Measurements from ENCODE around the gene JPH3.
"Not testable (repeated sequence)": the region's sequence is repeated elsewhere in the genome, so short reads cannot be mapped to it uniquely, and the experiment has no call there.

The JPH3 gene

GRCh38 chr16:87722590-87723225, 120.4 kb downstream of the JPH3 start:
- no peak for FAIRE-seq

GRCh38 chr16:87723226-87723623, 120.9 kb downstream of the JPH3 start:
- FAIRE-seq = no peak

GRCh38 chr16:87724490-87725291, 122.4 kb downstream of the JPH3 start:
- FAIRE-seq = no peak

- no peak for FAIRE-seq
Observed at GRCh38 chr16:87725596-87726235, 123.4 kb downstream of the JPH3 start.

GRCh38 chr16:87726577-87726976, 124.3 kb downstream of the JPH3 start:
- not testable (repeated sequence) for FAIRE-seq

- FAIRE-seq = no peak
Observed at GRCh38 chr16:87727346-87727745, 125.0 kb downstream of the JPH3 start.

GRCh38 chr16:87728026-87728425, 125.7 kb downstream of the JPH3 start:
- no peak for FAIRE-seq

GRCh38 chr16:87729266-87729954, 127.1 kb downstream of the JPH3 start:
- FAIRE-seq = no peak

GRCh38 chr16:87731607-87732006, 129.3 kb downstream of the JPH3 start:
- no peak for FAIRE-seq

GRCh38 chr16:87733190-87733589, 130.9 kb downstream of the JPH3 start:
- FAIRE-seq = no peak

GRCh38 chr16:87734644-87735043, 132.3 kb downstream of the JPH3 start:
- FAIRE-seq = no peak

- FAIRE-seq = no peak
Observed at GRCh38 chr16:87735270-87736007, 133.1 kb downstream of the JPH3 start.

- FAIRE-seq = no peak
Observed at GRCh38 chr16:87736008-87736382, 133.7 kb downstream of the JPH3 start.

- FAIRE-seq = no peak
Observed at GRCh38 chr16:87739801-87740200, 137.5 kb downstream of the JPH3 start.

GRCh38 chr16:87740441-87740840, 138.1 kb downstream of the JPH3 start:
- no peak for FAIRE-seq

- no peak for FAIRE-seq
Observed at GRCh38 chr16:87740909-87741424, 138.7 kb downstream of the JPH3 start.

GRCh38 chr16:87741700-87742415, 139.6 kb downstream of the JPH3 start:
- FAIRE-seq = no peak

- FAIRE-seq = no peak
Observed at GRCh38 chr16:87742781-87743490, 140.6 kb downstream of the JPH3 start.

- no peak for FAIRE-seq
Observed at GRCh38 chr16:87744750-87745514, 142.6 kb downstream of the JPH3 start.

GRCh38 chr16:87746178-87746577, 143.9 kb downstream of the JPH3 start:
- no peak for FAIRE-seq
